H1 (cell line): ENCODE measurements around the gene FMO3. TPM values are rescaled to one million over a fixed set of nuclear protein-coding genes. Genes with fewer than 3 reads are reported as not detected.

Source experiments
- CTCF ChIA-PET: fragments of 300-600 bp; sonication (Branson Sonifier 250); formaldehyde crosslinking; loops from one replicate; lab custom pipeline; 2021; ENCODE audit not compliant: partially characterized antibody; lab: Charles Lee
- POLR2A ChIA-PET: fragments of 300-600 bp; sonication (Branson Sonifier 250); formaldehyde crosslinking; loops from one replicate; lab custom pipeline; 2021; ENCODE audit warnings: inconsistent platforms; ENCODE audit not compliant: partially characterized antibody; lab: Charles Lee
- DNase-seq, 2 experiments: peaks; one replicate each; pipeline versions ENCODE4 v3.0.0 to v3.0.0-alpha.2; 2010 to 2022; ENCODE audit warnings: low spot score in 2 of 2, low read depth in 1 of 2, mixed read lengths in 1 of 2
- FAIRE-seq: peaks from 2 replicates; lab custom pipeline; 2011; peaks lifted over from hg19 to GRCh38; lab: Jason Lieb, UNC
- H2AFZ ChIP-seq: 2 replicates; pipeline ENCODE4 v1.8.1; 2012; ENCODE audit warnings: low read length, inconsistent platforms
- H2AK5ac ChIP-seq: 2 replicates; pipeline ENCODE4 v1.6.1; 2013; ENCODE audit warnings: low read depth, low read length
- H2BK120ac ChIP-seq: replicated peaks from 2 replicates; pipeline ENCODE3; 2013; ENCODE audit warnings: low read depth, low read length, inconsistent platforms
- H2BK12ac ChIP-seq: 2 replicates; pipeline ENCODE4 v1.6.1; 2013; ENCODE audit warnings: low read depth, low read length
- H2BK15ac ChIP-seq: 2 replicates; pipeline ENCODE4 v1.6.1; 2013; ENCODE audit warnings: low read length
- H2BK20ac ChIP-seq: 2 replicates; pipeline ENCODE4 v1.6.1; 2013; ENCODE audit warnings: low read length
- H2BK5ac ChIP-seq: 2 replicates; pipeline ENCODE4 v1.6.1; 2013; ENCODE audit warnings: low read depth, low read length
- H3K14ac ChIP-seq: 2 replicates; pipeline ENCODE4 v1.6.1; 2013; ENCODE audit warnings: inconsistent platforms; ENCODE audit not compliant: insufficient read length
- H3K18ac ChIP-seq: 2 replicates; pipeline ENCODE4 v1.6.1; 2013; ENCODE audit warnings: low read length; ENCODE audit errors: extremely low read depth
- H3K23ac ChIP-seq: 2 replicates; pipeline ENCODE4 v1.6.1; 2013; ENCODE audit warnings: inconsistent platforms; ENCODE audit not compliant: insufficient read length
- H3K23me2 ChIP-seq: 2 replicates; pipeline ENCODE4 v1.6.1; 2013; ENCODE audit warnings: low read depth, low read length
- H3K27ac ChIP-seq: 2 replicates; pipeline ENCODE4 v1.6.1; 2011; ENCODE audit warnings: low read depth, low read length, inconsistent platforms
- H3K27me3 ChIP-seq, 4 experiments: replicated peaks in 1 of 4; 1 replicate in 1 of 4; 2 replicates in 3 of 4; pipeline versions ENCODE4 v1.6.1 to v1.8.1; 2011 to 2013; ENCODE audit warnings: low read length in 3 of 4, mild to moderate bottlenecking in 3 of 4, inconsistent platforms in 2 of 4, mixed read lengths in 2 of 4, moderate library complexity in 1 of 4; ENCODE audit not compliant: control insufficient read depth in 3 of 4, insufficient read depth in 3 of 4; ENCODE audit errors: extremely low read depth in 1 of 4
- H3K36me3 ChIP-seq, 4 experiments: 2 replicates each; pipeline versions ENCODE4 v1.6.1 to v1.8.1; 2011 to 2013; ENCODE audit warnings: mild to moderate bottlenecking in 4 of 4, low read length in 3 of 4, moderate library complexity in 2 of 4, control low read depth in 1 of 4, inconsistent platforms in 1 of 4; ENCODE audit not compliant: insufficient read depth in 4 of 4, control insufficient read depth in 2 of 4
- H3K4ac ChIP-seq: replicated peaks from 2 replicates; pipeline ENCODE3; 2013; ENCODE audit warnings: low read length, low read depth, mixed read lengths, inconsistent platforms; ENCODE audit not compliant: insufficient read length
- H3K4me1 ChIP-seq, 4 experiments: replicated peaks in 1 of 4; 1 replicate in 1 of 4; 2 replicates in 3 of 4; pipeline versions ENCODE4 v1.6.1 to v1.8.1; 2011 to 2013; ENCODE audit warnings: low read length in 3 of 4, inconsistent platforms in 2 of 4, mixed read lengths in 1 of 4; ENCODE audit not compliant: insufficient read depth in 4 of 4, control insufficient read depth in 3 of 4
- H3K4me2 ChIP-seq, 2 experiments: 2 replicates each; pipeline versions ENCODE4 v1.6.1 to v1.8.1; 2011 to 2013; ENCODE audit warnings: low read depth in 2 of 2, low read length in 2 of 2, control low read depth in 1 of 2, inconsistent platforms in 1 of 2, mild to moderate bottlenecking in 1 of 2; ENCODE audit not compliant: insufficient read depth in 1 of 2
- H3K4me3 ChIP-seq, 4 experiments: fragments of 200-600, 300-600 bp in 1 of 4; sonication (generic), shearing (Covaris generic), sonication (Bioruptor Twin) in 1 of 4; 2 replicates each; pipeline versions ENCODE4 v1.5.1 to v1.8.1; 2011 to 2016; ENCODE audit warnings: low read length in 4 of 4, low read depth in 3 of 4, control low read depth in 2 of 4, inconsistent platforms in 2 of 4, mild to moderate bottlenecking in 2 of 4, mixed read lengths in 1 of 4, moderate library complexity in 1 of 4; ENCODE audit not compliant: insufficient read depth in 2 of 4; ENCODE audit errors: extremely low read depth in 1 of 4
- H3K56ac ChIP-seq: replicated peaks from 2 replicates; pipeline ENCODE3; 2013; ENCODE audit warnings: low read depth, mild to moderate bottlenecking, mixed read lengths, low read length, inconsistent platforms; ENCODE audit not compliant: insufficient read length
- H3K79me1 ChIP-seq: 2 replicates; pipeline ENCODE4 v1.6.1; 2013; ENCODE audit warnings: low read depth, low read length, control low read depth
- H3K79me2 ChIP-seq, 2 experiments: 2 replicates each; pipeline versions ENCODE4 v1.6.1 to v1.8.1; 2012 to 2013; ENCODE audit warnings: low read length in 2 of 2, mild to moderate bottlenecking in 2 of 2, inconsistent platforms in 1 of 2; ENCODE audit not compliant: insufficient read depth in 2 of 2, control insufficient read depth in 1 of 2
- H3K9ac ChIP-seq, 4 experiments: replicated peaks in 1 of 4; 1 replicate in 1 of 4; 2 replicates in 3 of 4; pipeline versions ENCODE4 v1.6.1 to v1.8.1; 2011 to 2013; ENCODE audit warnings: low read depth in 3 of 4, low read length in 3 of 4, control low read depth in 2 of 4, mild to moderate bottlenecking in 2 of 4, moderate library complexity in 2 of 4, inconsistent platforms in 1 of 4; ENCODE audit errors: extremely low read depth in 1 of 4
- H3K9me3 ChIP-seq, 2 experiments: 2 replicates each; pipeline versions ENCODE4 v1.6.1 to v1.8.1; 2012 to 2013; ENCODE audit warnings: mild to moderate bottlenecking in 2 of 2, moderate library complexity in 2 of 2, control low read depth in 1 of 2, inconsistent platforms in 1 of 2, low read depth in 1 of 2, low read length in 1 of 2, mixed read lengths in 1 of 2; ENCODE audit not compliant: insufficient read depth in 2 of 2
- H4K20me1 ChIP-seq, 2 experiments: replicated peaks in 1 of 2; 2 replicates each; pipeline versions ENCODE3 to v1.8.1; 2011 to 2013; ENCODE audit warnings: inconsistent platforms in 2 of 2, low read length in 2 of 2, mild to moderate bottlenecking in 1 of 2; ENCODE audit not compliant: insufficient read depth in 2 of 2, control insufficient read depth in 1 of 2
- H4K5ac ChIP-seq: 2 replicates; pipeline ENCODE4 v1.6.1; 2013; ENCODE audit warnings: low read length, low read depth, mixed read lengths, inconsistent platforms; ENCODE audit not compliant: insufficient read length
- H4K8ac ChIP-seq: 2 replicates; pipeline ENCODE4 v1.8.0; 2013; ENCODE audit warnings: mild to moderate bottlenecking, moderate library complexity, low read length, inconsistent platforms; ENCODE audit not compliant: insufficient read depth; ENCODE audit errors: extremely low read depth
- H4K91ac ChIP-seq: replicated peaks from 2 replicates; pipeline ENCODE3; 2013; ENCODE audit warnings: low read length, mixed read lengths, inconsistent platforms; ENCODE audit not compliant: insufficient read length
- CHD1 ChIP-seq: IDR thresholded peaks from 2 replicates; pipeline ENCODE4 v1.6.1; 2012; ENCODE audit warnings: low read depth, low read length, improper control_type of control experiment
- EP300 ChIP-seq, 2 experiments: IDR thresholded peaks; 1 replicate in 1 of 2; 2 replicates in 1 of 2; pipeline ENCODE4 v1.6.1; 2011 to 2012; ENCODE audit warnings: low read depth in 2 of 2, low read length in 2 of 2, mild to moderate bottlenecking in 2 of 2, borderline replicate concordance in 1 of 2, inconsistent platforms in 1 of 2, moderate library complexity in 1 of 2
- GTF2F1 ChIP-seq: IDR thresholded peaks from 2 replicates; pipeline ENCODE4 v1.6.1; 2012; ENCODE audit warnings: low read depth, low read length, improper control_type of control experiment, borderline replicate concordance
- KDM5A ChIP-seq: fragments of 200-600 bp; IDR thresholded peaks from 2 replicates; pipeline ENCODE4 v1.7.1; 2012; ENCODE audit warnings: mild to moderate bottlenecking, low read length, inconsistent platforms, mixed read lengths
- TBP ChIP-seq: IDR thresholded peaks from 2 replicates; pipeline ENCODE4 v1.6.1; 2011; ENCODE audit warnings: low read depth, low read length, improper control_type of control experiment
- TCF12 ChIP-seq: IDR thresholded peaks from 2 replicates; pipeline ENCODE4 v1.6.1; 2011; ENCODE audit warnings: low read depth, mild to moderate bottlenecking, low read length
- YY1 ChIP-seq: IDR thresholded peaks from 2 replicates; pipeline ENCODE4 v1.6.1; 2011; ENCODE audit warnings: low read depth, mild to moderate bottlenecking, low read length
- WGBS, 2 experiments: shearing (Covaris generic) in 1 of 2; methylation state at CpG; one replicate each; pipeline versions ENCODE4 v1.1.6 to v1.1.7; 2013 to 2015; ENCODE audit warnings: low lambda C conversion rate in 2 of 2, mixed read lengths in 2 of 2, inconsistent platforms in 1 of 2, low coverage in 1 of 2, missing lambda C conversion rate in 1 of 2; ENCODE audit not compliant: insufficient replicate concordance in 2 of 2, insufficient coverage in 1 of 2, insufficient read length in 1 of 2; ENCODE audit errors: extremely low coverage in 1 of 2, missing lambda C conversion rate in 1 of 2; 5-methylcytosine and 5-hydroxymethylcytosine counted together
- polyA plus RNA-seq, 7 experiments: library from polyadenylated mRNA; depleted of rRNA in 3 of 7; stranded (reverse) in 5 of 7; unstranded in 2 of 7; fragments of >200 nt in 5 of 7; fragments of 200-250 nt in 2 of 7; gene quantifications; 1 replicate in 5 of 7; 2 replicates in 1 of 7; 4 replicates in 1 of 7; pipeline versions ENCODE4 v1.2.1 to v1.2.3, GENCODE V29; 2011 to 2013; ENCODE audit warnings: missing spikeins in 2 of 7, mixed read lengths in 2 of 7
- total RNA-seq: library from RNA; stranded (reverse); fragmentation: NEBNext Ultra II Directional; extraction: Animal tissue kit (Norgen Biotek cat#: 25700); gene quantifications from 2 replicates; pipeline ENCODE4 v1.2.1, GENCODE V29; 2021

Gene FMO3
- total and polyA plus RNA-seq, 2 of the 8 experiments (the other 6 are each of a cell fraction or from before 2014, with no cell fraction given), result not detected

GRCh38 chr1:171126504-171126903 lies 35.8 kb downstream of the FMO3 start:
- Histone ChIP-seq H4K5ac (no peak overlapping the region), H3K23me2 (no peaks in the 10 kb centered on the region), H2BK5ac (no peak overlapping the region), H3K4me1 (no peaks in the 10 kb centered on the region), H3K18ac (no peak overlapping the region), H3K36me3 (no peaks in the 10 kb centered on the region), H2BK120ac (no peak overlapping the region), H3K27ac (no peak overlapping the region), H2AK5ac (no peak overlapping the region), H3K4me3 (no peak overlapping the region), H3K4ac (no peak overlapping the region), H2AFZ (no peak overlapping the region), H3K9me3 (no peaks in the 10 kb centered on the region), H4K20me1 (no peaks in the 10 kb centered on the region), H4K91ac (no peak overlapping the region), H3K4me2 (no peak overlapping the region), H3K79me1 (no peaks in the 10 kb centered on the region), H3K14ac (no peak overlapping the region), H3K79me2 (no peaks in the 10 kb centered on the region), H2BK15ac (no peak overlapping the region), H2BK20ac (no peak overlapping the region), H3K9ac (no peak overlapping the region), H4K8ac (no peak overlapping the region), H3K27me3 (no peaks in the 10 kb centered on the region), H3K23ac (no peak overlapping the region), H2BK12ac (no peak overlapping the region), H3K56ac (no peak overlapping the region)
- ChIA-PET CTCF (no interaction called here), POLR2A (no interaction called here)
- DNase-seq (no peak), FAIRE-seq (no peak)
- 86% methylated on average over 4 of the region's 4 CpGs; no CpG with 5 or more reads in 1 of the 2 experiments for WGBS, 2 experiments
- no peak for TF ChIP-seq KDM5A
- no peak for TF ChIP-seq TCF12
- TF ChIP-seq TBP, result no peak
- no peak for TF ChIP-seq EP300 (IDR thresholded peaks at IDR 0.05; ENCODE audit: borderline replicate concordance in 1 of 2, low read depth in 2 of 2, low read length in 2 of 2)
- TF ChIP-seq YY1, result no peak
- TF ChIP-seq CHD1, result no peak
- TF ChIP-seq GTF2F1, result no peak
